Esophagus muscularis mucosa (tissue), 4 donors: ENCODE measurements around the gene SCAMP2. TPM values are rescaled to one million over a fixed set of nuclear protein-coding genes. Genes with fewer than 3 reads are reported as not detected.

Source experiments
- DNase-seq: peaks from one replicate; pipeline ENCODE4 v3.0.0-alpha.2; 2017; ENCODE audit errors: extremely low spot score
- H3K27ac ChIP-seq, 4 donors: fragments of 200-600 bp; sonication (generic); replicated peaks in 1 of 4; 1 replicate in 3 of 4; 2 replicates in 1 of 4; pipeline ENCODE4 v1.5.1; 2016 to 2019; ENCODE audit warnings: mild to moderate bottlenecking in 1 of 4
- H3K27me3 ChIP-seq, 4 donors: fragments of 200-600 bp; sonication (generic); one replicate each; pipeline versions ENCODE4 v1.5.1 to v1.6.0; 2016 to 2019
- H3K36me3 ChIP-seq, 4 donors: fragments of 200-600 bp; sonication (generic); one replicate each; pipeline ENCODE4 v1.5.1; 2016 to 2019
- H3K4me1 ChIP-seq, 4 donors: fragments of 200-600 bp; sonication (generic); one replicate each; pipeline ENCODE4 v1.5.1; 2016 to 2019
- H3K4me3 ChIP-seq, 4 donors: fragments of 200-600 bp; sonication (generic); 1 replicate in 2 of 4; 2 replicates in 2 of 4; pipeline ENCODE4 v1.5.1; 2016 to 2019; ENCODE audit warnings: mild to moderate bottlenecking in 4 of 4, moderate library complexity in 1 of 4
- H3K9me3 ChIP-seq, 4 donors: fragments of 200-600 bp; sonication (generic); 1 replicate in 3 of 4; 2 replicates in 1 of 4; pipeline ENCODE4 v1.5.1; 2016 to 2019
- CTCF ChIP-seq, 3 experiments: fragments of 200-600 bp in 2 of 3; fragments of 450-650 bp in 1 of 3; sonication (generic) in 2 of 3; IDR thresholded peaks; one replicate each; pipeline ENCODE4 v1.5.1; 2017 to 2019; ENCODE audit warnings: antibody characterized with exemption in 3 of 3, mild to moderate bottlenecking in 2 of 3, moderate library complexity in 1 of 3
- EP300 ChIP-seq: sonication (generic); formaldehyde crosslinking; IDR thresholded peaks from one replicate; pipeline ENCODE4 v1.6.1; 2017; ENCODE audit warnings: antibody characterized with exemption
- POLR2A ChIP-seq: fragments of 450-650 bp; IDR thresholded peaks from one replicate; pipeline ENCODE4 v1.6.1; 2017; ENCODE audit warnings: antibody characterized with exemption, moderate library complexity, mild to moderate bottlenecking, low read depth
- POLR2AphosphoS5 ChIP-seq, 2 donors: sonication (generic); formaldehyde crosslinking; IDR thresholded peaks; one replicate each; pipeline ENCODE4 v1.6.1; 2017; ENCODE audit warnings: antibody characterized with exemption in 2 of 2
- WGBS: methylation state at CpG from one replicate; pipeline ENCODE4 v1.1.5; 2018; 5-methylcytosine and 5-hydroxymethylcytosine counted together
- intact Hi-C: fragments of 100-400 bp; cut with DNase I; formaldehyde crosslinking; loops from one replicate; pipeline ENCODE4 v1.15.1; 2023
- total RNA-seq, 4 donors: library from RNA; depleted of rRNA; stranded (reverse); fragments of >200 nt; gene quantifications; one replicate each; pipeline versions ENCODE4 v1.1.0 to v1.2.1, GENCODE V29; 2016

Gene SCAMP2
- total RNA-seq, 4 donors from 2014 or later, result 57.3 to 125 (median 94.9) TPM

GRCh38 chr15:74851960-74852359 lies 21.2 kb downstream of the SCAMP2 start:
- DNase-seq, result no peak
- Histone ChIP-seq H3K27me3 (no peaks in the 10 kb centered on the region), H3K4me3 (no peak overlapping the region), H3K27ac (no peak overlapping the region), H3K36me3 (peaks cover 69 to 77% (median 75%) of the 10 kb centered on the region in 4 donors), H3K4me1 (peaks cover 17 to 24% (median 17%) of the 10 kb centered on the region in 4 donors), H3K9me3 (no peaks in the 10 kb centered on the region)
- intact Hi-C loops, result no loop called here
- WGBS, result 92% methylated on average over 7 of the region's 7 CpGs
- TF ChIP-seq POLR2A (no peak), CTCF (IDR thresholded peaks at IDR 0.05) (no peak), POLR2AphosphoS5 (IDR thresholded peaks at IDR 0.05) (no peak), EP300 (no peak)

- WGBS, result 100% methylated on average over 4 of the region's 4 CpGs
- Histone ChIP-seq H3K4me3 (no peak overlapping the region), H3K27ac (no peak overlapping the region), H3K9me3 (no peaks in the 10 kb centered on the region), H3K36me3 (peaks cover 69 to 92% (median 87%) of the 10 kb centered on the region in 4 donors), H3K4me1 (peaks cover 6 to 11% (median 9%) of the 10 kb centered on the region in 4 donors), H3K27me3 (no peaks in the 10 kb centered on the region)
- DNase-seq, result no peak
- TF ChIP-seq POLR2A (no peak), POLR2AphosphoS5 (IDR thresholded peaks at IDR 0.05) (no peak), CTCF (IDR thresholded peaks at IDR 0.05) (no peak), EP300 (no peak)
- intact Hi-C loops, result no loop called here
Observed at GRCh38 chr15:74850393-74850792, 22.8 kb downstream of the SCAMP2 start.

GRCh38 chr15:74847432-74847831 lies 25.7 kb downstream of the SCAMP2 start:
- TF ChIP-seq CTCF (IDR thresholded peaks at IDR 0.05) (no peak), EP300 (no peak), POLR2AphosphoS5 (IDR thresholded peaks at IDR 0.05) (no peak), POLR2A (no peak)
- Histone ChIP-seq H3K27me3 (no peaks in the 10 kb centered on the region), H3K4me3 (no peak overlapping the region), H3K9me3 (no peaks in the 10 kb centered on the region), H3K4me1 (peaks cover 16 to 33% (median 23%) of the 10 kb centered on the region in 4 donors), H3K36me3 (peaks cover 49 to 80% (median 74%) of the 10 kb centered on the region in 4 donors), H3K27ac (peak overlapping the region in 1 of 4 donors; percentile 34)
- intact Hi-C loops, result no loop called here
- no peak for DNase-seq
- WGBS, result 63% methylated on average over 3 of the region's 3 CpGs

GRCh38 chr15:74845581-74845980 lies 27.6 kb downstream of the SCAMP2 start:
- no peak for TF ChIP-seq CTCF (IDR thresholded peaks at IDR 0.05)
- no peak for TF ChIP-seq POLR2A
- TF ChIP-seq EP300, result no peak
- TF ChIP-seq POLR2AphosphoS5 (IDR thresholded peaks at IDR 0.05), result no peak
- Histone ChIP-seq H3K36me3 (peaks cover 31 to 71% (median 63%) of the 10 kb centered on the region in 4 donors), H3K27ac (peak overlapping the region in 1 of 4 donors; percentile 3), H3K4me1 (peaks cover 28 to 51% (median 39%) of the 10 kb centered on the region in 4 donors), H3K4me3 (no peak overlapping the region), H3K27me3 (no peaks in the 10 kb centered on the region), H3K9me3 (no peaks in the 10 kb centered on the region)
- WGBS, result 75% methylated on average over 3 of the region's 4 CpGs
- intact Hi-C loops, result no loop called here
- no peak for DNase-seq

- no peaks in the 10 kb centered on the region for H3K9me3 ChIP-seq
- WGBS, result 49% methylated on average over 3 of the region's 5 CpGs
- TF ChIP-seq POLR2AphosphoS5 (IDR thresholded peaks at IDR 0.05) (no peak), CTCF (IDR thresholded peaks at IDR 0.05) (no peak), EP300 (no peak), POLR2A (no peak)
- peaks cover 28 to 55% (median 39%) of the 10 kb centered on the region in 4 donors for H3K4me1 ChIP-seq
- no peak overlapping the region for H3K4me3 ChIP-seq
- no peaks in the 10 kb centered on the region for H3K27me3 ChIP-seq
- peaks cover 27 to 71% (median 63%) of the 10 kb centered on the region in 4 donors for H3K36me3 ChIP-seq
- intact Hi-C loops, result no loop called here
- peak overlapping the region in 2 of 4 donors; percentile 3 to 88 for H3K27ac ChIP-seq
- no peak for DNase-seq
Observed at GRCh38 chr15:74845208-74845568, 28.0 kb downstream of the SCAMP2 start.
